Stimulated activated CD4-positive, alpha-beta T cell treated with anti-CD3 and anti-CD28 coated beads, Interleukin-15, amount 100 ng/mL, for 1 hour (primary cell): ENCODE data around the gene ACSF3.

ENCODE experiments used
- DNase-seq, 2 donors: peaks; one replicate each; pipeline ENCODE4 v3.0.0-alpha.2; 2020; ENCODE audit warnings: low read depth in 1 of 2, low spot score in 1 of 2

The ACSF3 gene

GRCh38 chr16:89142474-89143195 lies 49.0 kb downstream of the ACSF3 start:
- DNase-seq: no peak

- DNase-seq: no peak
These were observed 49.6 kb downstream of the ACSF3 start for GRCh38 chr16:89143201-89143741.

DNA sequence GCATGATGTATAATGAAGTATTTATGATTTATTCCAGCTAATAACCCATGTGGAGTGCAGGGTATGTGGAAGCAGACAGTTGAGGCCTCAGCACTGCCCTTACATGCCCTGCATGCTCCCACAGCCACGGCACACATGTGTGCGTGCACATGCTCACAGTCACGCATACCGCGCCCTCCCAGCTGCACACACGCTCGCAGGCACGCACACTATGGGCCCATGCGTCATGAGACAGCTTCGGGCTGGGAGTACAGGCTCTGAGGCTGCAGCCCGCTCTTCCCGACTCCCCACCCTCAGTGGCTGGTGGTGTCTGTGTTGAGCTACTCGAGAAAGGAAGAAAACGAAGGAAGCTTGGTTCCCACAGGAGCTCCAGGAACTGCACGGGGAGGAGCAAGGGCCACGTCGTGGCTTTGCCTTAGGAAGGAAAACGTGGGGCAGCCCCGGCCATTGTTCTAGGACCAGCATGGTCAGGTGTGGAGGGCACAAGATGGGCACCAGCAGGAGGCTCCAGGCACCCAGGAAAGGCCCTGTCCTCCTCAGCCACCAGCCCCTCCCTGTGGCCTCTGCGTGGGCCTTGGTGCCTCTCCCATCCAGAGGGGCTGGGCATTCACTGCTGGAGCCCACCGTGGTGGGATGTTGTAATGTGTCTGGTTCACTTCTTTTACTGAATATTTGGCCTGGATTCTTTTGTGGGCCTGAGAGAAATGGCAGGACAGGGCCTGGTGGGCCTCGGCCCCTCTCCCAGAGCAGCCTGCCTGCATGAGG lies 50.4 kb downstream of the ACSF3 start:
- DNase-seq: no peak

DNA sequence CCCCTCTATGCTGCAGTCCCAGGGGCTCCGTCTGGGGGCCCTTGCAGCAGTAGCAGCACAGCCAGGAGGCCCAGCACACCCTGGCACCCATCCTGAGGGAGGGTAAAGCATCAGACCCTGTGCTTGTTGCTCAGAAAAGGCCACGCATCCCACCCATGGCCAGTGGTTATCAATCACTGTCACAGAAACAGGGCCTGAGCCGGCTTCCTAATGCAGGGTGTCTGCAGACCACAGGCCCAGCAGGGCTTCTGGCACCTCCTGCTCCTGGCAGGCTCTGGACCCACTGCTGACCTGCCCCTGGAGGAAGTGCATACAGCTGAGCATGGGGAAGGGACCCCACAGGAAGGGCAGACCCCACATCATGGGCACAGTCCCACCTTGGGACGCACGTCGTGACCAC lies 51.0 kb downstream of the ACSF3 start:
- no peak for DNase-seq

DNA sequence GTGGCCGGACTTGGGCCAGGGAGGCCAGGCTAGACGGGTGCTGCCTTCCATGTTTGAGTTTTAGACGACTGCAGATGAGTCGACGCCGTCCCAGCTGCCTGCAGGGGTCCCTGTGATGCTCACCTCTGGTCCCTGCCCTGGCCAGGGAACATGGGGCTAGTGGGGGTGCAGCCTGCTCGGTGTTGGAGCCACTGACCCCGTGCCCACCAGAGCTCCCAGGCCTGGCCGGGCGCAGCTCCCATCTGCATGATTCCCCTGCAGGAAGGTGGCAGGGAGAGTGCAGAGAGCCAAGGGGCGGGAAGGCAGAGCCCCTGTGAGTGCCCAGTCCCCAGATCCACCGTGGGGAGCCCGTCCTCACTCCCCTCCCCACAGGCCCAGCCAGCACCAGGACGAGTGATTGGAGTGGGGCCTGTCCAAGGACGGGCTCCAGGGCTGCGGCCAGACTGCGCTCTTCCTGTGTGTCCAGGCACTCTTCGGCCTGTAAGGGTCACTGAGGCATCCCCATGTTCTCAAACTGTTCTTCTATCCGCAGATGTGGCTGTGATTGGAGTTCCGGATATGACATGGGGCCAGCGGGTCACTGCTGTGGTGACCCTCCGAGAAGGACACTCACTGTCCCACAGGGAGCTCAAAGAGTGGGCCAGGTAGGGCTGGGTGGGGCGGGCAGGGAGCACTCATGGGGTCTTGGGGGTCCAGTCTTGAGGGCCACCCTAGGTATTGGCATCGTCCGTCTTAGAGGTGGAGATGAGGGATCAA lies 51.9 kb downstream of the ACSF3 start:
- DNase-seq: no peak

GRCh38 chr16:89146211-89147005 lies 52.8 kb downstream of the ACSF3 start:
- no peak for DNase-seq

GRCh38 chr16:89147085-89147817 lies 53.6 kb downstream of the ACSF3 start:
- no peak for DNase-seq

DNA sequence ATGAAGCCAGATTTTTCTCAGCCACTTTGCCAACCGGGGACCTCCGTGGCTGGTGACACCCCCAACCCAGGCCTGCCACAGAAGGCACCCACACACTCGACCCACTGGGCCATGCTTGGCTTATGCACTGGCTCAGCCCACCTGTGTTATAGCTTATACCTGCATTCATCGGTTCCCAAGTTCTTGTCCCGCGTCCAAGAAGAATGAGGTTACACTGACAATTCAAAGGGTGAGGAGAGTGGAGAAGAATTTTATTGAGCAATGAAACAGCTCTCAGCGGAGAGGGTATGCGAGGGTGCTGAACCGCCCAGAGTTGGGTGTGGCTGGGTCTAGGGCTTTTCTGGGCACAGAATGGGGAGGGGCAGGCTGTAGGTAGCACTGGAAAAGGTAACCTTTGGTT lies 55.7 kb downstream of the ACSF3 start:
- no peak for DNase-seq

- no peak for DNase-seq
These were observed 56.6 kb downstream of the ACSF3 start for GRCh38 chr16:89150090-89150835.

- no peak for DNase-seq
These were observed 57.3 kb downstream of the ACSF3 start for GRCh38 chr16:89150981-89151380.

DNA sequence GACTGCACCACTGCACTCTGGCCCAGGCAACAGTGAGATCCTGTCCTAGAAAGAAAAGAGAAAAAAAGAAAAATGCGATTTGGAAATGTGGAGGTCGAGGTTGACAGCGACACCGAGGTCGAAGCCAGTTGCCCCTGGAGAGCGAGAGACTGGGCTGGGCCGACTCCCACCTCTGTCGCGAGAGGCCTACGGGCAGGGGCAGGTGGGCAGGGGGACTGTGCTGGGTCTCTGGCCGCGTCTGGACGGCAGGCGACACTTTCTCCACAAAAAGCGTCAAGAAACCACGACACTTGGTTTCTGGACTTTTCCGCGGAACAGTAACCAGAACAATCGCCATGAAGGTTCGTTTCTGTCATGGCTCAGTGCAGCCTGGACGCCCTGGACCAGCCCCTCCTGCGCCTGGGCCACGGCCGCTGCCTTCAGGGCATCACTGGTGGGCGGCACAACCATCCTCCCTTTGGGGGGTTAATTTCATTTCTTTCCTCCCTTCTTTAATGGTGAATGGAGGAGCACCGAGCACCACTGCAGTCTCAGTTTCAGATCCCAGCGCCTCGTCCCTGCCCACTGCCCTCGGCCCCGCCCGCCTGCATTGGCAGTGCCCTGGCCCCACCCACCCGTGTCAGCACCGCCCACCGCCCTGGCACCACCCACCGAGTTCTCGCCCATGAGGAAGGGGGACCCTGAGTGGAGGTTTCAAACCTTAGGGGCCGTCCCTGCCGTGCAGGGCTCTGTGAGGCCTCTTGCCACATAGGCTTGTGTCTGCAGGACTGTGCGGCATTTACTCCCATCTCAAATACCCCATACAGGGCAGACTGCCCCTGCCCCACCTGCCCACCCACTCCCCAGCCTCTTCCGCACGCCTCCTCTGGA lies 59.4 kb downstream of the ACSF3 start:
- DNase-seq: no peak

GRCh38 chr16:89153848-89154271 lies 60.2 kb downstream of the ACSF3 start:
- DNase-seq: no peak

DNA sequence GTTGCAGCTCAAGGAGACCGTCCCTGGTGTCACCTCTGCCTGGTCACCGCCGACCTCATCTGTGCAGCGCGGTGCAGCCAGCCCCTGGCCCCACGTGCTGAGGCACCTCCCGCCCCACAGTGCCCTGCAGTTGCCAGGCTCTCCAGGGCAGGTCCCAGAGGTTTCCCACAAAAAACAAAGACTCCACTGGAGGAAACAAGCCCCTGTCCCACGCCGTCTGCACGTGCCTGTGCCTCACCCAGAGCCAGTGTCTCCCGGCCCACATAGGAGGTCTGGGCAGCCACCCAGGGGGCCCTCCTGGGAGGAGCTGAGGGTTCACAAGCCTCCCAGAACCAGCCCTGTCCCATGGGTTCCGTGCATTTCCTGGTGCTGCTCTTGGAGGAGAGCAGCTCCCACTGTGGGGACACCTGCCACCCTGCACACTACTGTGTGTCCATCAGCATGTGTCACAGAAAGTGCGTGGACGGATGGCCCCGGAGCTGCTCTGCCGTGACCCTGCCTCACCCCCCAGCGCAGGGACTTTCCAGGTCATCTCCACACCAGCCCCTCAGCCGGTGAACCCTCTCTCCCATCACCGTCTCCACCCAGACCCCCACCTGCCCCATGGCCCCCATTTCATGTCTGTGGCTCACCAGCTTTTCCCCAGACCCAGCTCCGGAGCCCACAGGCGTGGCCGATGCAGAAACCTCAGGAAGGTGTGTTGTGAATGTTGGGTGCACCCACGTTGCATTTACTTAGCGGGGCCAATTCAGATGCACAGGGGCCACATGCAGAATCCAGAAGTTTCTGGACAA lies 60.9 kb downstream of the ACSF3 start:
- no peak for DNase-seq

DNA sequence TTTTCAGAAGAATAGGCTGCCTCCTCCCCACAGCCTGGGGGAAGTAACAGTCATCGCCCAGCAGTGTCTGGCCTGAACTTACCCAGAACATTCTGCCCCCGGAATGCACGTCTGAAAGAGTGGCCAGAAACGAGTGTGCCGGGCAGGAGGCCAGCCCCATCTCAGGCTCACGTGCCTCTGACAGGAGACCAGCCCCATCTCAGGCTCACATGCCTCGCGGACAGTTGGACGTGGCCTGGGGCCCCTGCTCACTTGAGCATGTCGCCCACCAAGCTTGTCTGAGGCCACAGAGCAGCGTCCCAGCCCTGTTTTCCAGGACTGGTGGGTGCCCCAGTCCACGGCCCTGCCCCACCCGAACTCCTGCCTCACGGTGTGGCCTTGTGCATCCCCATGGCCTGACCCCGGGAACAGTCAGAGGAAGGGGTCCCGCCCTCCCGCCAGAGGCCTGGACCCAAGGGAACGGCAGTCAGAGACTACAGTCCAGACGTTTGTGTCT lies 61.6 kb downstream of the ACSF3 start:
- DNase-seq: no peak

DNA sequence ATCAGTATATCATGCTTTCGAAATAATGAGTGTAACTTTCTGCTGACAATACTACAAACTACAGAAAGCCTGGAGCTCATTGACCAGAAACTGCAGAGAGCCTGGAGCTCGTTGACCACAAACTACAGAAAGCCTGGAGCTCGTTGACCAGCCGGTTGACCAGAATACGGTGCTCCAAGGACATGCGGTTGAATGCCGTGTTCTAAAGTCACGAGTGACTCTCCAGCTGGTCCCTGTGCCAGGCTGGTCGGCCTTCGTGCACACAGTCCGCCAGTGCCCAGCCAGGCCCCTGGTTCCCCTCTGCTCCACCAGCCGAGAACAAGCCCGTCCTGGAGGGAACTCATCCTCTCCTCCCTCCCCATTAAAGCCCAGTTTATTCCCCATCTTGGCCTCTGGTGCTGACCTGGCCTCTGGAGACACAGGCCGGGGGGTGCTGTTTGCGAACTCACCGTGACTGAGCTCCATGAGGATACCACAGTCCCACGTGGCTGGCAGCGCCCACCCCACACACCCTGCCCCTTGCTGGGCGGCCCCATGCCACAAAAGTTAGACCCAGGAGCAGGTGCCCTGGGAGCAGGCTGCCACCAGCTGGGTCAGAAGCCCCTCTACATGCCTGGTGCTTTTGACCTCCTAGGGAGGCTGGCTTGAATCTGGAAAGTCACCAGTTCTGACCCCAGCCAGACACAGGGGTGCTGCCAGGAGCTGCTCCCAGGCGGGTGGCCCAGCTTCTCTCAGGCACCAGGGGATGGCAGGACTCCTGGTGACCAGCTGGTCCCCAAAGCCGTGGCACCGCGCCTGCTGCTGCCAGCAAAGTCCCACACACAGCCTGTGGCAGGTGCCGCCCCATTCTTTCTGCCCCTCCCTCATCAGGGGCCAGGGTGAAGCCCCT lies 62.4 kb downstream of the ACSF3 start:
- DNase-seq: no peak
